HepG2 (cell line): Measurements from ENCODE around the gene PPM1H.

Experiments
- EZH2 ChIP-seq: conservative IDR thresholded peaks from 2 replicates; pipeline ENCODE4 v1.6.1; 2012; ENCODE audit warnings: mild to moderate bottlenecking, low read depth, low read length, moderate library complexity
- HDAC2 ChIP-seq: sonication (generic); formaldehyde crosslinking; IDR thresholded peaks from 2 replicates; pipeline ENCODE4 v1.4.0; 2020; ENCODE audit warnings: missing genetic modification reagents
- KDM1A ChIP-seq: IDR thresholded peaks from 2 replicates; pipeline ENCODE4 v1.6.1; 2016; ENCODE audit warnings: missing compliant biosample characterization
- TGIF2 ChIP-seq: IDR thresholded peaks from 2 replicates; pipeline ENCODE4 v1.6.1; 2016; ENCODE audit warnings: control low read depth, missing compliant biosample characterization
- ZBTB21 ChIP-seq: sonication (generic); formaldehyde crosslinking; IDR thresholded peaks from 2 replicates; pipeline ENCODE4 v1.4.0; 2020; ENCODE audit warnings: missing genetic modification reagents
- ZNF432 ChIP-seq: sonication (generic); formaldehyde crosslinking; IDR thresholded peaks from 2 replicates; pipeline ENCODE4 v1.5.0; 2020; ENCODE audit warnings: missing genetic modification reagents, mild to moderate bottlenecking, borderline replicate concordance
- TF ChIP-seq, protein P1 (sequence below): sonication (generic); formaldehyde crosslinking; IDR thresholded peaks from 2 replicates; pipeline ENCODE4 v1.4.0; 2020; ENCODE audit warnings: mild to moderate bottlenecking, missing genetic modification reagents
- TF ChIP-seq, protein P2 (sequence below): sonication (generic); formaldehyde crosslinking; IDR thresholded peaks from 2 replicates; pipeline ENCODE4 v1.4.0; 2020; ENCODE audit warnings: missing genetic modification reagents
- TF ChIP-seq, protein P3 (sequence below): sonication (generic); formaldehyde crosslinking; IDR thresholded peaks from 2 replicates; pipeline ENCODE4 v1.4.0; 2020; ENCODE audit warnings: mild to moderate bottlenecking, missing genetic modification reagents

DNA sequence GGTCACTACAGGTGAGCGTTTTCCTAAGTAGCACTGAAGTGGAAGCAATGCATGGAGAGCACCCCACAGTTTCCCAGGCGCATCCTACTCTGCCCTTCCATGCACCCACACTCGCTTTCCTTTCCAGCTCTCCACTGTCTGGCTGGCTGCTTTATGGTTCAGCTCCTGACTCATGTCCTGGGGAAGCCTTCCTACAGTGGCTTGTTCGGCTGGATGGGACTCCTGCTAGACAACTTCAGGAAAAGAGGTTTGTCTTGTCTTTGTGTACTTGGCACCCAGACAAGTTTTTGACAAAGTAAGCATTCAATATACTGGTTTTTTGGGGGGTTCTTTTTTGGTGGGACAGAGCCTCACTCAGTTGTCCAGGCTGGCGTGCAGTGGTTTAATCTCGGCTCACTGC lies 21.6 kb downstream of the PPM1H start:
- TF ChIP-seq KDM1A (no peak), ZNF432 (CRISPR knock-in tag) (no peak), ZBTB21 (CRISPR knock-in tag) (no peak), TGIF2 (CRISPR knock-in tag) (no peak), HDAC2 (CRISPR knock-in tag) (no peak), EZH2 (no peak)
- TF ChIP-seq, protein P1, sequence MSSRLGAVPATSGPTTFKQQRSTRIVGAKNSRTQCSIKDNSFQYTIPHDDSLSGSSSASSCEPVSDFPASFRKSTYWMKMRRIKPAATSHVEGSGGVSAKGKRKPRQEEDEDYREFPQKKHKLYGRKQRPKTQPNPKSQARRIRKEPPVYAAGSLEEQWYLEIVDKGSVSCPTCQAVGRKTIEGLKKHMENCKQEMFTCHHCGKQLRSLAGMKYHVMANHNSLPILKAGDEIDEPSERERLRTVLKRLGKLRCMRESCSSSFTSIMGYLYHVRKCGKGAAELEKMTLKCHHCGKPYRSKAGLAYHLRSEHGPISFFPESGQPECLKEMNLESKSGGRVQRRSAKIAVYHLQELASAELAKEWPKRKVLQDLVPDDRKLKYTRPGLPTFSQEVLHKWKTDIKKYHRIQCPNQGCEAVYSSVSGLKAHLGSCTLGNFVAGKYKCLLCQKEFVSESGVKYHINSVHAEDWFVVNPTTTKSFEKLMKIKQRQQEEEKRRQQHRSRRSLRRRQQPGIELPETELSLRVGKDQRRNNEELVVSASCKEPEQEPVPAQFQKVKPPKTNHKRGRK (CRISPR knock-in tag) = no peak
- TF ChIP-seq, protein P2, sequence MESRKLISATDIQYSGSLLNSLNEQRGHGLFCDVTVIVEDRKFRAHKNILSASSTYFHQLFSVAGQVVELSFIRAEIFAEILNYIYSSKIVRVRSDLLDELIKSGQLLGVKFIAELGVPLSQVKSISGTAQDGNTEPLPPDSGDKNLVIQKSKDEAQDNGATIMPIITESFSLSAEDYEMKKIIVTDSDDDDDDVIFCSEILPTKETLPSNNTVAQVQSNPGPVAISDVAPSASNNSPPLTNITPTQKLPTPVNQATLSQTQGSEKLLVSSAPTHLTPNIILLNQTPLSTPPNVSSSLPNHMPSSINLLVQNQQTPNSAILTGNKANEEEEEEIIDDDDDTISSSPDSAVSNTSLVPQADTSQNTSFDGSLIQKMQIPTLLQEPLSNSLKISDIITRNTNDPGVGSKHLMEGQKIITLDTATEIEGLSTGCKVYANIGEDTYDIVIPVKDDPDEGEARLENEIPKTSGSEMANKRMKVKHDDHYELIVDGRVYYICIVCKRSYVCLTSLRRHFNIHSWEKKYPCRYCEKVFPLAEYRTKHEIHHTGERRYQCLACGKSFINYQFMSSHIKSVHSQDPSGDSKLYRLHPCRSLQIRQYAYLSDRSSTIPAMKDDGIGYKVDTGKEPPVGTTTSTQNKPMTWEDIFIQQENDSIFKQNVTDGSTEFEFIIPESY (CRISPR knock-in tag) = no peak
- TF ChIP-seq, protein P3, sequence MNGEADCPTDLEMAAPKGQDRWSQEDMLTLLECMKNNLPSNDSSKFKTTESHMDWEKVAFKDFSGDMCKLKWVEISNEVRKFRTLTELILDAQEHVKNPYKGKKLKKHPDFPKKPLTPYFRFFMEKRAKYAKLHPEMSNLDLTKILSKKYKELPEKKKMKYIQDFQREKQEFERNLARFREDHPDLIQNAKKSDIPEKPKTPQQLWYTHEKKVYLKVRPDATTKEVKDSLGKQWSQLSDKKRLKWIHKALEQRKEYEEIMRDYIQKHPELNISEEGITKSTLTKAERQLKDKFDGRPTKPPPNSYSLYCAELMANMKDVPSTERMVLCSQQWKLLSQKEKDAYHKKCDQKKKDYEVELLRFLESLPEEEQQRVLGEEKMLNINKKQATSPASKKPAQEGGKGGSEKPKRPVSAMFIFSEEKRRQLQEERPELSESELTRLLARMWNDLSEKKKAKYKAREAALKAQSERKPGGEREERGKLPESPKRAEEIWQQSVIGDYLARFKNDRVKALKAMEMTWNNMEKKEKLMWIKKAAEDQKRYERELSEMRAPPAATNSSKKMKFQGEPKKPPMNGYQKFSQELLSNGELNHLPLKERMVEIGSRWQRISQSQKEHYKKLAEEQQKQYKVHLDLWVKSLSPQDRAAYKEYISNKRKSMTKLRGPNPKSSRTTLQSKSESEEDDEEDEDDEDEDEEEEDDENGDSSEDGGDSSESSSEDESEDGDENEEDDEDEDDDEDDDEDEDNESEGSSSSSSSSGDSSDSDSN (CRISPR knock-in tag) = no peak
